ENCODE results near the gene PTPRG.
A peak's percentile ranks its signal among the peaks of the same experiment; 100 is the strongest.

DNA sequence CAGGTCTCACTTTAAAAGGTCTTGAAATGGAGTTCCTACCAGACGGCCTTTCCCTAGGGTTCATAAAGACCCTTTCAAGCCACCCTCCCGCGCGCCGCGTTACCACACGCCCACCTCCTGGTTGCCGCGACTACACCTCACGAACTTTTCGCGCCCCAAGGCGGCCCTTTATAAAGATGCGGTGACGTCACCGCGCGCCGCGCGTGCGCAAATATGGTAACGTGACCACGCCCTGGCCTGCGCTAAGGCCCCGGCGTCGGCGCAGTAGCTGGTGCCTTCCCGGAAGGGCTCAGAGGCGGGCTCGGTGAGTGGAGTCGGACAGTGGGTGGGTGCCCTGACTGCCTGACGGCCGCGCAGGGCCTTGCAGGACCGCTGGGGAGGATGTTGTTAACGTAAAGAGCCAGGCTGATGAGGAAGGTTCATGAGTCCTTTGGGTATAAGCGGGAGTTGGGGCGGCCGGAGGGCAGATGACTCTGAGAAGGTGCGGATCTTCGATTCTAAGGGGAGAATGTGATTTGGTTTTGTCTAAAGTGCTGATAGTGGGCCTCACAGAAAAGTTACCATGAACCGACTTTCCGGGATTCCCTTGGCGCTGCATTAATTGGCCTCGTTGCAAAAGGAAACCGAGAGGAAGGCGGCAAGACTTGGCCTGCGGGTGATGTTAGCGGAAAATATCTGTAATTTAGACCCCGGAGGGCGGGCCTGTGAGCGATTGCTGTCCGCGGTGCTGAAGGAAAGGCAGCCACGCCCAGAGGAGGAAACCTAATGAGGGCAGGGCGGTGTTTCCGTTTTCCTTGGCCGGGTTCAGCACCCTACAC, 757.6 kb downstream of the PTPRG start:
- TF ChIP-seq TAF1 (IDR thresholded peaks at IDR 0.05; ENCODE audit: low read depth) (peak; percentile 46), CEBPB (IDR thresholded peaks at IDR 0.05) (no peak), EGR1 (IDR thresholded peaks at IDR 0.05) (no peak), EP300 (IDR thresholded peaks at IDR 0.05; ENCODE audit: borderline replicate concordance) (0 out of 2 replicates have a peak, but pooled peaks have one; percentile 6), YY1 (IDR thresholded peaks at IDR 0.05; ENCODE audit: low read depth) (no peak), ZBTB7A (IDR thresholded peaks at IDR 0.05; ENCODE audit: low read depth) (0 out of 2 replicates have a peak, but pooled peaks have one; percentile 39), TEAD4 (IDR thresholded peaks at IDR 0.05) (no peak)
- TF ChIP-seq, protein P1, sequence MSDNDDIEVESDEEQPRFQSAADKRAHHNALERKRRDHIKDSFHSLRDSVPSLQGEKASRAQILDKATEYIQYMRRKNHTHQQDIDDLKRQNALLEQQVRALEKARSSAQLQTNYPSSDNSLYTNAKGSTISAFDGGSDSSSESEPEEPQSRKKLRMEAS (IDR thresholded peaks at IDR 0.05), result peak; percentile 51; the same call in 1 of the 2 replicates
